ENCODE measurements around the gene VENTX.

Gene VENTX

GRCh38 chr10:133215586-133215985, 22.1 kb upstream of the VENTX start:
- TF ChIP-seq TAF1 (IDR thresholded peaks at IDR 0.05; ENCODE audit: low read depth) (no peak), YY1 (IDR thresholded peaks at IDR 0.05; ENCODE audit: low read depth) (no peak), ZBTB7A (IDR thresholded peaks at IDR 0.05; ENCODE audit: low read depth) (no peak), NFIC (IDR thresholded peaks at IDR 0.05) (no peak), MAX (IDR thresholded peaks at IDR 0.05) (no peak), RAD21 (IDR thresholded peaks at IDR 0.05; ENCODE audit: low read depth) (no peak), REST (IDR thresholded peaks at IDR 0.05; ENCODE audit: low read depth) (no peak), EGR1 (IDR thresholded peaks at IDR 0.05) (no peak), TEAD4 (IDR thresholded peaks at IDR 0.05) (no peak), CREB1 (IDR thresholded peaks at IDR 0.05; ENCODE audit: low read depth) (no peak), CEBPB (IDR thresholded peaks at IDR 0.05) (no peak)

- TF ChIP-seq YY1 (IDR thresholded peaks at IDR 0.05; ENCODE audit: low read depth), result no peak
- no peak for TF ChIP-seq NFIC (IDR thresholded peaks at IDR 0.05)
- TF ChIP-seq REST (IDR thresholded peaks at IDR 0.05; ENCODE audit: low read depth), result no peak
- no peak for TF ChIP-seq RAD21 (IDR thresholded peaks at IDR 0.05; ENCODE audit: low read depth)
- no peak for TF ChIP-seq EP300 (IDR thresholded peaks at IDR 0.05; ENCODE audit: borderline replicate concordance)
- TF ChIP-seq CEBPB (IDR thresholded peaks at IDR 0.05), result no peak
- TF ChIP-seq FOXM1 (IDR thresholded peaks at IDR 0.05; ENCODE audit: borderline replicate concordance, low read depth), result no peak
Measured at GRCh38 chr10:133216776-133217175, 20.9 kb upstream of the VENTX start.

- no peak for TF ChIP-seq CEBPB (IDR thresholded peaks at IDR 0.05)
- no peak for TF ChIP-seq YY1 (IDR thresholded peaks at IDR 0.05; ENCODE audit: low read depth)
- no peak for TF ChIP-seq EP300 (IDR thresholded peaks at IDR 0.05; ENCODE audit: borderline replicate concordance)
- no peak for TF ChIP-seq TEAD4 (IDR thresholded peaks at IDR 0.05)
- TF ChIP-seq USF1 (IDR thresholded peaks at IDR 0.05), result no peak
- no peak for TF ChIP-seq TAF1 (IDR thresholded peaks at IDR 0.05; ENCODE audit: low read depth)
- no peak for TF ChIP-seq EGR1 (IDR thresholded peaks at IDR 0.05)
- no peak for TF ChIP-seq FOXM1 (IDR thresholded peaks at IDR 0.05; ENCODE audit: borderline replicate concordance, low read depth)
- TF ChIP-seq TCF12 (IDR thresholded peaks at IDR 0.05; ENCODE audit: low read depth), result no peak
- TF ChIP-seq RAD21 (IDR thresholded peaks at IDR 0.05; ENCODE audit: low read depth), result no peak
- no peak for TF ChIP-seq ZBTB7A (IDR thresholded peaks at IDR 0.05; ENCODE audit: low read depth)
- no peak for TF ChIP-seq REST (IDR thresholded peaks at IDR 0.05; ENCODE audit: low read depth)
- TF ChIP-seq NFIC (IDR thresholded peaks at IDR 0.05), result no peak
- TF ChIP-seq MAX (IDR thresholded peaks at IDR 0.05), result no peak
- TF ChIP-seq CREB1 (IDR thresholded peaks at IDR 0.05; ENCODE audit: low read depth), result no peak
Measured at GRCh38 chr10:133217800-133218589, 19.7 kb upstream of the VENTX start.

- TF ChIP-seq NFIC (IDR thresholded peaks at IDR 0.05) (no peak), CREB1 (IDR thresholded peaks at IDR 0.05; ENCODE audit: low read depth) (no peak), USF1 (IDR thresholded peaks at IDR 0.05) (no peak), RAD21 (IDR thresholded peaks at IDR 0.05; ENCODE audit: low read depth) (no peak), EP300 (IDR thresholded peaks at IDR 0.05; ENCODE audit: borderline replicate concordance) (no peak), YY1 (IDR thresholded peaks at IDR 0.05; ENCODE audit: low read depth) (no peak), TEAD4 (IDR thresholded peaks at IDR 0.05) (no peak), CEBPB (IDR thresholded peaks at IDR 0.05) (no peak), EGR1 (IDR thresholded peaks at IDR 0.05) (no peak), MAX (IDR thresholded peaks at IDR 0.05) (no peak)
Measured at GRCh38 chr10:133218891-133219290, 18.8 kb upstream of the VENTX start.

Data from Ishikawa (cell line).